Caco-2 (cell line): ENCODE results near the gene PBLD. TPM values are rescaled to one million over a fixed set of nuclear protein-coding genes. Genes with fewer than 3 reads are reported as not detected.

Source experiments
- BruUV-seq: library from RNA; stranded (reverse); fragments of 400-500 nt; replicated peaks from 2 replicates; lab custom pipeline; 2021; lab: Mats Ljungman, UMichigan
- CTCF ChIA-PET: fragments of 300-600 bp; sonication (Branson Sonifier 250); formaldehyde crosslinking; loops from one replicate; lab custom pipeline; 2022; ENCODE audit warnings: antibody characterized with exemption; lab: Charles Lee
- POLR2A ChIA-PET: fragments of 300-600 bp; sonication (Branson Sonifier 250); formaldehyde crosslinking; loops from one replicate; lab custom pipeline; 2022; ENCODE audit warnings: antibody characterized with exemption; lab: Charles Lee
- DNase-seq, 2 experiments: peaks; one replicate each; pipeline versions ENCODE4 v3.0.0 to v3.0.0-alpha.2; 2020 to 2022
- H3K27me3 ChIP-seq: replicated peaks from 2 replicates; pipeline ENCODE4 v1.6.0; 2011; ENCODE audit warnings: low read length; ENCODE audit not compliant: control insufficient read depth, insufficient read depth
- H3K36me3 ChIP-seq: 2 replicates; pipeline ENCODE4 v1.5.1; 2011; ENCODE audit warnings: low read length; ENCODE audit not compliant: control insufficient read depth, insufficient read depth
- H3K4me1 ChIP-seq: fragments of 250-450 bp; sonication (Bioruptor Pico); 2 replicates; pipeline ENCODE4 v1.5.1; 2020; ENCODE audit warnings: mild to moderate bottlenecking
- H3K4me3 ChIP-seq: 2 replicates; pipeline ENCODE4 v1.5.1; 2011; ENCODE audit warnings: low read depth, mild to moderate bottlenecking, control low read depth, low read length
- H3K9me3 ChIP-seq: fragments of 250-450 bp; sonication (Bioruptor Pico); 2 replicates; pipeline ENCODE4 v1.5.1; 2020; ENCODE audit warnings: mild to moderate bottlenecking, moderate library complexity
- H3K27ac Mint-ChIP-seq: one replicate; pipeline ENCODE4 v1.8.0; 2022; ENCODE audit warnings: mixed read lengths; ENCODE audit not compliant: unreplicated experiment
- H3K27me3 Mint-ChIP-seq: one replicate; pipeline ENCODE4 v1.8.0; 2022; ENCODE audit warnings: mixed read lengths; ENCODE audit not compliant: insufficient read depth, unreplicated experiment
- H3K36me3 Mint-ChIP-seq: one replicate; pipeline ENCODE4 v1.8.0; 2022; ENCODE audit warnings: mild to moderate bottlenecking, mixed read lengths; ENCODE audit not compliant: insufficient read depth, unreplicated experiment
- H3K4me1 Mint-ChIP-seq: one replicate; pipeline ENCODE4 v1.8.0; 2022; ENCODE audit warnings: low read depth, mixed read lengths; ENCODE audit not compliant: unreplicated experiment
- H3K4me3 Mint-ChIP-seq: one replicate; pipeline ENCODE4 v1.8.0; 2022; ENCODE audit warnings: mild to moderate bottlenecking, moderate library complexity, mixed read lengths; ENCODE audit not compliant: unreplicated experiment
- H3K9me3 Mint-ChIP-seq: one replicate; pipeline ENCODE4 v1.8.0; 2022; ENCODE audit warnings: mixed read lengths; ENCODE audit not compliant: unreplicated experiment
- CTCF ChIP-seq, 2 experiments: fragments of 200-600 bp in 1 of 2; IDR thresholded peaks; 1 replicate in 1 of 2; 2 replicates in 1 of 2; pipeline versions ENCODE4 v1.5.1 to v1.8.0; 2011 to 2022; ENCODE audit warnings: antibody characterized with exemption in 1 of 2, control low read depth in 1 of 2, inconsistent platforms in 1 of 2, low read depth in 1 of 2, low read length in 1 of 2, mild to moderate bottlenecking in 1 of 2, moderate library complexity in 1 of 2; ENCODE audit not compliant: insufficient read depth in 1 of 2, severe bottlenecking in 1 of 2, unreplicated experiment in 1 of 2
- intact Hi-C: fragments of 100-400 bp; cut with micrococcal nuclease; formaldehyde crosslinking; loops from one replicate; pipeline ENCODE4 v1.10.0; 2022; ENCODE audit not compliant: unreplicated experiment
- total RNA-seq: library from RNA; stranded (reverse); gene quantifications from 2 replicates; pipeline ENCODE4 v1.2.3, GENCODE V29; 2022

Gene PBLD
- total RNA-seq, 1 experiment from 2014 or later, result 15.3 TPM

GRCh38 chr10:68302503-68302823, 30.3 kb downstream of the PBLD start:
- Histone ChIP-seq H3K9me3 (no peaks in the 10 kb centered on the region), H3K4me3 (no peak overlapping the region), H3K4me1 (peaks cover 24% of the 10 kb centered on the region), H3K36me3 (no peaks in the 10 kb centered on the region), H3K27me3 (no peaks in the 10 kb centered on the region)
- TF ChIP-seq CTCF (IDR thresholded peaks at IDR 0.05; ENCODE audit: insufficient read depth in 1 of 2, low read depth in 1 of 2, low read length in 1 of 2, severe bottlenecking in 1 of 2, unreplicated experiment in 1 of 2), result no peak
- ChIA-PET CTCF (interaction anchor here (0.7 to 2.2 kb wide), 4 partner anchors 10 to 146 kb away, joined by 3 to 56 read pairs (median 8); no protein-coding TSS in a partner anchor), POLR2A (interaction anchor here (0.6 kb wide), 1 partner anchor 29 kb away, joined by 3 read pairs; the partner anchor contains the start of gene HNRNPH3)
- no peak for DNase-seq
- no peaks in the 10 kb centered on the region for H3K36me3 Mint-ChIP-seq
- BruUV-seq, result no TSS peak
- no peak overlapping the region for H3K27ac Mint-ChIP-seq
- intact Hi-C loops, result loop anchor here (1.0 to 10.0 kb wide), 7 partner anchors 29 to 518 kb away; partner anchors contain the start of gene ATOH7
- H3K4me1 Mint-ChIP-seq, result peaks cover 23% of the 10 kb centered on the region
- no peaks in the 10 kb centered on the region for H3K9me3 Mint-ChIP-seq
- H3K27me3 Mint-ChIP-seq, result no peaks in the 10 kb centered on the region
- no peak overlapping the region for H3K4me3 Mint-ChIP-seq

- DNase-seq, result peak in 1 of 2 experiments; percentile 66
- ChIA-PET POLR2A (interaction anchor here (0.6 kb wide), 1 partner anchor 30 kb away, joined by 3 read pairs; the partner anchor contains the start of gene HNRNPH3), CTCF (interaction anchor here (1.0 to 2.2 kb wide), 6 partner anchors 10 to 447 kb away, joined by 3 to 56 read pairs (median 8); partner anchors contain the start of gene PBLD)
- no peaks in the 10 kb centered on the region for H3K9me3 Mint-ChIP-seq
- H3K4me3 ChIP-seq, result no peak overlapping the region
- no peaks in the 10 kb centered on the region for H3K36me3 ChIP-seq
- peak; percentile 65 to 83 for TF ChIP-seq CTCF (IDR thresholded peaks at IDR 0.05; ENCODE audit: insufficient read depth in 1 of 2, low read depth in 1 of 2, low read length in 1 of 2, severe bottlenecking in 1 of 2, unreplicated experiment in 1 of 2)
- no peaks in the 10 kb centered on the region for H3K27me3 Mint-ChIP-seq
- H3K27me3 ChIP-seq, result no peaks in the 10 kb centered on the region
- intact Hi-C loops, result loop anchor here (1.0 to 10.0 kb wide), 7 partner anchors 29 to 517 kb away; partner anchors contain the start of gene ATOH7
- H3K9me3 ChIP-seq, result no peaks in the 10 kb centered on the region
- H3K4me1 Mint-ChIP-seq, result peaks cover 21% of the 10 kb centered on the region
- BruUV-seq, result no TSS peak
- peaks cover 20% of the 10 kb centered on the region for H3K4me1 ChIP-seq
- no peak overlapping the region for H3K27ac Mint-ChIP-seq
- no peak overlapping the region for H3K4me3 Mint-ChIP-seq
- no peaks in the 10 kb centered on the region for H3K36me3 Mint-ChIP-seq
Observed at GRCh38 chr10:68301790-68302502, 30.8 kb downstream of the PBLD start.

GRCh38 chr10:68301301-68301700, 31.4 kb downstream of the PBLD start:
- H3K36me3 Mint-ChIP-seq, result no peaks in the 10 kb centered on the region
- intact Hi-C loops, result loop anchor here (5.0 to 10.0 kb wide), 2 partner anchors 69 to 516 kb away; partner anchors contain the start of gene ATOH7
- peaks cover 15% of the 10 kb centered on the region for H3K4me1 Mint-ChIP-seq
- BruUV-seq, result no TSS peak
- no peak overlapping the region for H3K4me3 Mint-ChIP-seq
- no peak for DNase-seq
- no peak overlapping the region for H3K4me3 ChIP-seq
- CTCF ChIA-PET, result interaction anchor here (0.6 to 2.2 kb wide), 6 partner anchors 32 to 446 kb away, joined by 3 to 56 read pairs (median 8); partner anchors contain the start of gene PBLD
- no peaks in the 10 kb centered on the region for H3K27me3 Mint-ChIP-seq
- no peaks in the 10 kb centered on the region for H3K36me3 ChIP-seq
- POLR2A ChIA-PET, result no interaction called here
- TF ChIP-seq CTCF (IDR thresholded peaks at IDR 0.05; ENCODE audit: insufficient read depth in 1 of 2, low read depth in 1 of 2, low read length in 1 of 2, severe bottlenecking in 1 of 2, unreplicated experiment in 1 of 2), result no peak
- H3K27me3 ChIP-seq, result no peaks in the 10 kb centered on the region
- peaks cover 14% of the 10 kb centered on the region for H3K4me1 ChIP-seq
- H3K9me3 ChIP-seq, result no peaks in the 10 kb centered on the region
- H3K9me3 Mint-ChIP-seq, result no peaks in the 10 kb centered on the region
- H3K27ac Mint-ChIP-seq, result no peak overlapping the region
